Spleen (tissue), 11 donors: ENCODE measurements around the gene AKAP13. TPM values are rescaled to one million over a fixed set of nuclear protein-coding genes. Genes with fewer than 3 reads are reported as not detected.

ENCODE experiments used
- DNase-seq: peaks from one replicate; pipeline ENCODE4 v3.0.0-alpha.2; 2020
- H3K27ac ChIP-seq, 8 donors: fragments of 200-600 bp; sonication (generic) in 7 of 8; 1 replicate in 4 of 8; 2 replicates in 4 of 8; pipeline versions ENCODE4 v1.5.0 to v1.8.0; 2016 to 2021; ENCODE audit warnings: inconsistent platforms in 4 of 8, mild to moderate bottlenecking in 4 of 8, moderate library complexity in 1 of 8
- H3K27me3 ChIP-seq, 7 donors: fragments of 200-600 bp; sonication (generic) in 6 of 7; replicated peaks in 1 of 7; 1 replicate in 4 of 7; 2 replicates in 3 of 7; pipeline versions ENCODE4 v1.5.0 to v1.8.0; 2016 to 2021; ENCODE audit warnings: inconsistent platforms in 3 of 7, mild to moderate bottlenecking in 1 of 7
- H3K36me3 ChIP-seq, 6 donors: fragments of 200-600 bp; sonication (generic) in 5 of 6; 1 replicate in 4 of 6; 2 replicates in 2 of 6; pipeline versions ENCODE4 v1.5.0 to v1.8.0; 2016 to 2021; ENCODE audit warnings: inconsistent platforms in 2 of 6
- H3K4me1 ChIP-seq, 6 donors: fragments of 200-600 bp; sonication (generic) in 5 of 6; 1 replicate in 3 of 6; 2 replicates in 3 of 6; pipeline versions ENCODE4 v1.5.0 to v1.8.0; 2016 to 2021; ENCODE audit warnings: inconsistent platforms in 3 of 6
- H3K4me3 ChIP-seq, 8 donors: fragments of 200-600 bp; sonication (generic) in 7 of 8; 1 replicate in 4 of 8; 2 replicates in 4 of 8; pipeline versions ENCODE4 v1.5.0 to v1.8.0; 2016 to 2021; ENCODE audit warnings: inconsistent platforms in 4 of 8, mild to moderate bottlenecking in 4 of 8, moderate library complexity in 2 of 8
- H3K9me3 ChIP-seq, 8 donors: fragments of 200-600 bp; sonication (generic) in 7 of 8; 1 replicate in 4 of 8; 2 replicates in 4 of 8; pipeline versions ENCODE4 v1.5.0 to v1.8.0; 2016 to 2021; ENCODE audit warnings: inconsistent platforms in 4 of 8
- POLR2A ChIP-seq, 3 donors: fragments of 450-650 bp; IDR thresholded peaks; one replicate each; pipeline ENCODE4 v1.5.1; 2017; ENCODE audit warnings: antibody characterized with exemption in 3 of 3, mild to moderate bottlenecking in 1 of 3
- POLR2AphosphoS5 ChIP-seq, 3 donors: sonication (generic); formaldehyde crosslinking; IDR thresholded peaks; one replicate each; pipeline ENCODE4 v1.5.1; 2017; ENCODE audit warnings: antibody characterized with exemption in 3 of 3
- WGBS, 5 donors: extraction: QIAGEN DNeasy Blood & Tissue Kit in 3 of 5; methylation state at CpG; one replicate each; pipeline versions ENCODE4 v1.1.5 to v1.1.7; 2013 to 2018; 5-methylcytosine and 5-hydroxymethylcytosine counted together
- intact Hi-C: fragments of 100-400 bp; cut with DNase I; formaldehyde crosslinking; loops from one replicate; pipeline ENCODE4 v1.15.0; 2023; ENCODE audit warnings: low total_unique reads
- polyA plus RNA-seq, 3 donors: library from polyadenylated mRNA; stranded (reverse); fragments of 200-250 nt; gene quantifications; one replicate each; pipeline ENCODE4 v1.2.1, GENCODE V29; 2013
- total RNA-seq, 7 donors: library from RNA; depleted of rRNA in 3 of 7; stranded (reverse); fragments of >200 nt in 3 of 7; fragmentation: NEBNext Ultra II Directional in 4 of 7; extraction: Animal tissue kit (Norgen Biotek cat#: 25700) in 4 of 7; gene quantifications; one replicate each; pipeline versions ENCODE4 v1.1.0 to v1.2.1, GENCODE V29; 2016 to 2021
- TF ChIP-seq, protein P1 (sequence below), 11 experiments: fragments of 200-600 bp in 7 of 11; fragments of 450-650 bp in 4 of 11; sonication (generic) in 4 of 11; IDR thresholded peaks in 8 of 11; conservative IDR thresholded peaks in 3 of 11; 1 replicate in 7 of 11; 2 replicates in 4 of 11; pipeline versions ENCODE4 v1.4.0 to v1.8.0; 2016 to 2021; ENCODE audit warnings: antibody characterized with exemption in 11 of 11, inconsistent platforms in 4 of 11, mild to moderate bottlenecking in 1 of 11
- donor health status: healthy with polysubstance abuse.
- donor health status: DM: no; HTN: no; CAD: no; lungs with moderate emphysema.
- donor health status: DM: no; HTN: no; CAD: no.
- donor health status: Bipolar disorder and iron deficiency.
- donor health status: healthy.
- donor health status: DM: no; HTN: no; CAD: no.
- donor health status: DM: yes; HTN: yes; CAD: no.

The AKAP13 gene
- total and polyA plus RNA-seq, 10 donors = 35.4 to 413 (median 260) TPM

DNA sequence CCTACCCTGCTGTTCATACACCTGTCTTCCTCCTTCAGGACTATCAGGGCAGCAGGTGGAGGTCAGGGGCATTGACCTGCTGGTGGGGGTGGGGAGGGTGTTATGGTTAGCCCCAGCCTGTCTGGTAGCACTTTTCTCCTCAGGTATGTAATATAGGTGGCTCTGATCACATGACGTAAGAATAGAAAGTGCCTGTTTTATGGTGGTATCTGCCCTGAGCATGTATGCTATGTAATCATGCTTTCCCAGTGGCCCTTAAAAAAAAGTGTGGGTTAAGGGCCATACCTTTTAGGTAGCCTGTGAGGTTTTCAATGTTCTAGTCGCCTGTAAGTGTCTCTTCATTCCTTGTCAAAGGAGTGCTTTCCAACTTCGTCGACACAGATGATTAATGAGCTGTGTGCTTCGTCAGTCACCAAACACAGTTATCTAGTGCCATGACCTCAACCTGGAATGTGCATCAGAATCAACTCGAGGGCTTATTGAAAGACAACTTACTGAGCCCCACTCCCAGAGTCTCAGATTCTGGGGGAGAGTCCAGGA is 328.1 kb downstream of the AKAP13 start:
- H3K4me1 ChIP-seq = peaks cover 36 to 100% (median 69%) of the 10 kb centered on the region in 6 donors
- TF ChIP-seq POLR2A (IDR thresholded peaks at IDR 0.05) = no peak
- TF ChIP-seq, protein P1, sequence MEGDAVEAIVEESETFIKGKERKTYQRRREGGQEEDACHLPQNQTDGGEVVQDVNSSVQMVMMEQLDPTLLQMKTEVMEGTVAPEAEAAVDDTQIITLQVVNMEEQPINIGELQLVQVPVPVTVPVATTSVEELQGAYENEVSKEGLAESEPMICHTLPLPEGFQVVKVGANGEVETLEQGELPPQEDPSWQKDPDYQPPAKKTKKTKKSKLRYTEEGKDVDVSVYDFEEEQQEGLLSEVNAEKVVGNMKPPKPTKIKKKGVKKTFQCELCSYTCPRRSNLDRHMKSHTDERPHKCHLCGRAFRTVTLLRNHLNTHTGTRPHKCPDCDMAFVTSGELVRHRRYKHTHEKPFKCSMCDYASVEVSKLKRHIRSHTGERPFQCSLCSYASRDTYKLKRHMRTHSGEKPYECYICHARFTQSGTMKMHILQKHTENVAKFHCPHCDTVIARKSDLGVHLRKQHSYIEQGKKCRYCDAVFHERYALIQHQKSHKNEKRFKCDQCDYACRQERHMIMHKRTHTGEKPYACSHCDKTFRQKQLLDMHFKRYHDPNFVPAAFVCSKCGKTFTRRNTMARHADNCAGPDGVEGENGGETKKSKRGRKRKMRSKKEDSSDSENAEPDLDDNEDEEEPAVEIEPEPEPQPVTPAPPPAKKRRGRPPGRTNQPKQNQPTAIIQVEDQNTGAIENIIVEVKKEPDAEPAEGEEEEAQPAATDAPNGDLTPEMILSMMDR (IDR thresholded peaks at IDR 0.05 in 8 of 11, conservative IDR thresholded peaks at IDR 0.05 in 3 of 11) = no peak
- peak in 1 of 3 donors; percentile 36 for TF ChIP-seq POLR2AphosphoS5 (IDR thresholded peaks at IDR 0.05)
- H3K9me3 ChIP-seq = no peaks in the 10 kb centered on the region
- H3K36me3 ChIP-seq = peaks cover 0 to 91% (median 39%) of the 10 kb centered on the region in 6 donors
- no peak for DNase-seq
- intact Hi-C loops = loop anchor here (10.0 kb wide), 1 partner anchor 84 kb away; no protein-coding TSS in a partner anchor
- 76 to 83% (median 80%) methylated on average over 6 of the region's 6 CpGs for WGBS, 5 donors
- H3K27ac ChIP-seq = peak overlapping the region; percentile 75 to 93 (median 90)
- no peak overlapping the region for H3K4me3 ChIP-seq
- H3K27me3 ChIP-seq = no peaks in the 10 kb centered on the region

DNA sequence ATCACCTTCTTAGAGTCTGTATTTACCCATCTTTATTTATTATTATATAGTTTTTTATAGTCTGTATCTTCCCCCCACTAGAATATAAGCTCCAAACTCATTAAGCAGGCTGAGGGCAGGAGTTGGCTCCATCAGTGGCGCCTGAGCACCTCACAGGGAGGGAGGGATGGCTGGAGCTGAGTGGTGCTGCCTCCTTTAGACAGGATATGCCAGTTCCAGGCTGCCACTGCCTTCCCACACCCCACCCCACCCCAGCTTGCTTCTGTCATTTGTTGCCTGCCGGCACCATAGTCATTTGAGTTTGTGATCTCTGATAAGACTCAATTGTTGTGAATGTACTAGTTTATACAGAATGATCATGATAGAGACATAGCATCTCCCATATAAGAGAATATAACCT is 328.8 kb downstream of the AKAP13 start:
- WGBS, 5 donors = 74 to 98% (median 96%) methylated on average over 2 of the region's 2 CpGs
- no peaks in the 10 kb centered on the region for H3K27me3 ChIP-seq
- H3K9me3 ChIP-seq = no peaks in the 10 kb centered on the region
- TF ChIP-seq POLR2A (IDR thresholded peaks at IDR 0.05) (no peak), POLR2AphosphoS5 (IDR thresholded peaks at IDR 0.05) (no peak)
- TF ChIP-seq, protein P1 (IDR thresholded peaks at IDR 0.05 in 8 of 11, conservative IDR thresholded peaks at IDR 0.05 in 3 of 11) = no peak
- H3K36me3 ChIP-seq = peaks cover 0 to 91% (median 43%) of the 10 kb centered on the region in 6 donors
- no peak for DNase-seq
- intact Hi-C loops = loop anchor here (10.0 kb wide), 1 partner anchor 84 kb away; no protein-coding TSS in a partner anchor
- no peak overlapping the region for H3K4me3 ChIP-seq
- peaks cover 28 to 94% (median 62%) of the 10 kb centered on the region in 6 donors for H3K4me1 ChIP-seq
- peak overlapping the region in 4 of 8 donors; percentile 88 to 92 (median 90) for H3K27ac ChIP-seq

DNA sequence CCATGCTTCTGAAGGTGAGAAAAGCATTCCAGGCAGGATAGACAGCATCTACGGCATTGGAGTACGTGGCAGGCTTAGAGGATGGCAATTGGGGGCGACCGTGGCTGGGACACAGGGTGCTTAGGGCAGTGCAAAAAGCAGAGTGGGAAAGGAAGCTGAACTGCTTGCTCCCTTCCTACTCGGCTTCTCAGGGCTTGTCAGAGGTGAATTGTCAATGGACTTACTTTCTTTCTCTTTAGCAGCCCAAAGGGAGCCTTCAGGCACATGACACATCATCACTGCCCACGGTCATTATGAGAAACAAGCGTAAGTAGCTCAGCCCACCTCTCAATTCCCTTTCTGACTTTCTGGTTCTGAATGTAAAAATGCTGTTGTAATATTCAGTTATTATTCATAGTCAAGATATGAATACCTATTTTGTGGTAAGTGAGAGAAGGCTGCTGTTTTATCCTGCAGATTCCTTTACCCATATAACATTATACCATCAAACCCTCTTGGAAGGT is 330.0 kb downstream of the AKAP13 start:
- Histone ChIP-seq H3K36me3 (peaks cover 0 to 91% (median 51%) of the 10 kb centered on the region in 6 donors), H3K4me3 (no peak overlapping the region), H3K9me3 (no peaks in the 10 kb centered on the region), H3K4me1 (peaks cover 18 to 82% (median 50%) of the 10 kb centered on the region in 6 donors), H3K27me3 (no peaks in the 10 kb centered on the region), H3K27ac (peak overlapping the region in 5 of 8 donors; percentile 1 to 90 (median 66))
- WGBS, 5 donors = 78 to 88% (median 80%) methylated on average over 7 of the region's 7 CpGs
- TF ChIP-seq POLR2A (IDR thresholded peaks at IDR 0.05) = no peak
- TF ChIP-seq POLR2AphosphoS5 (IDR thresholded peaks at IDR 0.05) = peak in 2 of 3 donors; percentile 31 to 42
- intact Hi-C loops = no loop called here
- DNase-seq = no peak

DNA sequence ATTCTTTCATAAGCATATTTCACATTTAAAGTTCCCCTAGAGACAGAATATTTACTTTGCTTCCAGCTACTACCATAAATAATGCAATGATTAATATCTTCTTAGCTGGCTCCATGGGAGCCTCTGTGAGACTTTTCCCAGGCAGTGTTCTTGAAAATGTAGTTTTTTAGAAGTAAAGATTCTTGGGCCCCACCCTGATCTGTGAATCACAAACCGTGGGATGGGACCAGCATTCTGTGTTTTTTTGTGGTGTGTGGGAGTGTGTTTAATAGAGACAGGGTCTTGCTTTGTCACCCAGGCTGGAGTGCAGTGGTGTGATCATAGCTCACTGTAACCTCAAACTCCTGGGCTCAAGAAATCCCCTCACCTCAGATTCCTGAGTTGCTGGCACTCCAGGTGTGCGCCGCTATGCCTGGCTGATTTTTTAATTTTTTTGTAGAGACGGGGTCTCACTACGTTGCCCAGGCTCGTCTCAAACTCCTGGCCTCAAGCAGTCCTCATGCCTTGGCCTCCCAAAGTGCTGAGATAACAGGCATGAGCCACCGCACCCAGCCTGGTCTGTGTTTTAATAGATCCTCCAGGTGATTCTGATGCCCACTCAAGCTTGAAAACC is 331.3 kb downstream of the AKAP13 start:
- WGBS, 5 donors = 81 to 92% (median 88%) methylated on average over 7 of the region's 7 CpGs
- peak in 1 of 3 donors; percentile 11 for TF ChIP-seq POLR2AphosphoS5 (IDR thresholded peaks at IDR 0.05)
- TF ChIP-seq, protein P1 (IDR thresholded peaks at IDR 0.05 in 8 of 11, conservative IDR thresholded peaks at IDR 0.05 in 3 of 11) = no peak
- peaks cover 12 to 80% (median 37%) of the 10 kb centered on the region in 6 donors for H3K4me1 ChIP-seq
- H3K27me3 ChIP-seq = no peaks in the 10 kb centered on the region
- no peak for DNase-seq
- peaks cover 0 to 92% (median 63%) of the 10 kb centered on the region in 6 donors for H3K36me3 ChIP-seq
- H3K9me3 ChIP-seq = no peaks in the 10 kb centered on the region
- no peak overlapping the region for H3K4me3 ChIP-seq
- H3K27ac ChIP-seq = peak overlapping the region in 2 of 8 donors; percentile 2 to 26
- intact Hi-C loops = no loop called here
